ENCODE results near the gene TAOK3. TPM values are rescaled to one million over a fixed set of nuclear protein-coding genes. Genes with fewer than 3 reads are reported as not detected.

Gene TAOK3
- total RNA-seq, 1 donor, result 27.9 TPM

DNA sequence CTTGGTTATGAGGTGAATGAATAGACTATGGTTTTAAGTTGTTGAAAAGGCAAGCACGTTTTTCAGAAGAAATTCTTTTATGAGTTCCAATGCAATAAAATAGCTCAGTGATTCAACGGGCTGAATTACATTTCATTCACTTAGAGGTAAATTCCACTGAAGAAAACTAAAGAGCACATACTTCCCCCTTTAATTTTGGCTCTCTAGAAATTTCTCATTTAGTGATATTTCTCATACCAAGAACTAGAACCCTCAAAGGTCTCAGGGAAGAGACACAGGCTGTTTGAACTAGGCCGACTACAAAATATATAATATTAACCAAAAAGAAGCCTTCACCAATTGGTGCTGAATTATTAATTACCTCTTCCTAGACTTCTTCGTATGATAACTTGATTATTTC is 68.6 kb downstream of the TAOK3 start:
- H3K4me1 ChIP-seq (ENCODE audit: insufficient read depth, low read length), result peaks cover 29% of the 10 kb centered on the region
- TF ChIP-seq, protein P1, sequence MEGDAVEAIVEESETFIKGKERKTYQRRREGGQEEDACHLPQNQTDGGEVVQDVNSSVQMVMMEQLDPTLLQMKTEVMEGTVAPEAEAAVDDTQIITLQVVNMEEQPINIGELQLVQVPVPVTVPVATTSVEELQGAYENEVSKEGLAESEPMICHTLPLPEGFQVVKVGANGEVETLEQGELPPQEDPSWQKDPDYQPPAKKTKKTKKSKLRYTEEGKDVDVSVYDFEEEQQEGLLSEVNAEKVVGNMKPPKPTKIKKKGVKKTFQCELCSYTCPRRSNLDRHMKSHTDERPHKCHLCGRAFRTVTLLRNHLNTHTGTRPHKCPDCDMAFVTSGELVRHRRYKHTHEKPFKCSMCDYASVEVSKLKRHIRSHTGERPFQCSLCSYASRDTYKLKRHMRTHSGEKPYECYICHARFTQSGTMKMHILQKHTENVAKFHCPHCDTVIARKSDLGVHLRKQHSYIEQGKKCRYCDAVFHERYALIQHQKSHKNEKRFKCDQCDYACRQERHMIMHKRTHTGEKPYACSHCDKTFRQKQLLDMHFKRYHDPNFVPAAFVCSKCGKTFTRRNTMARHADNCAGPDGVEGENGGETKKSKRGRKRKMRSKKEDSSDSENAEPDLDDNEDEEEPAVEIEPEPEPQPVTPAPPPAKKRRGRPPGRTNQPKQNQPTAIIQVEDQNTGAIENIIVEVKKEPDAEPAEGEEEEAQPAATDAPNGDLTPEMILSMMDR (IDR thresholded peaks at IDR 0.05; ENCODE audit: extremely low read depth, low read depth, low read length), result no peak
- H3K27ac ChIP-seq (ENCODE audit: low read depth, low read length), result no peak overlapping the region
- no peaks in the 10 kb centered on the region for H3K9me3 ChIP-seq (ENCODE audit: low read depth, low read length)
- no peak for DNase-seq (ENCODE audit: insufficient read length, low spot score, missing footprints)
- no peaks in the 10 kb centered on the region for H3K36me3 ChIP-seq (ENCODE audit: insufficient read depth, low read length)
- H4K20me1 ChIP-seq (ENCODE audit: insufficient read depth, low read length), result no peaks in the 10 kb centered on the region
- no peaks in the 10 kb centered on the region for H3K27me3 ChIP-seq (ENCODE audit: insufficient read depth, low read length)
- no peak overlapping the region for H3K4me2 ChIP-seq (ENCODE audit: insufficient read depth, low read length)
- peaks cover 14% of the 10 kb centered on the region for H3K79me2 ChIP-seq (ENCODE audit: insufficient read depth, low read length)
- H3K4me3 ChIP-seq (ENCODE audit: insufficient read depth, low read length), result no peak overlapping the region
- no peak overlapping the region for H2AFZ ChIP-seq (ENCODE audit: low read length)

DNA sequence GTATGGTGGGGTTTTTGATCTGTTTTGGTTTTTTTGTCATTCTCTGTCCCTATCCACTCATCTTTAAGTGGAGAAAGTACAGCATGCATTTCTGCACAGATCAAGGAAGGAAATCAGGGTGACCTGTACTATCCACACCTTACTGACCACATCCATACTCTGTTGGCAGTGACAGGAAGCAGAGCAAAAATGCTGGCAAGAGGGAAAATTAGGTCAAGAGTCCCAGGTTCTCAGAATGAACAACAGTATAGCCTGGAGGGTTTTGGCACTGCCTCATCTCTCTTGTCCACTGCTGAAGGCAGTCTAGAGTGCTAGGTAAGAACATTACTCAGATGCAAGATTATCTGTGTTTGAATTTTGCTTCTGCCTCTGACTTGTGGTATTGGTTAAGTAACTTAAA is 70.7 kb downstream of the TAOK3 start:
- no peak overlapping the region for H3K4me3 ChIP-seq (ENCODE audit: insufficient read depth, low read length)
- no peak overlapping the region for H2AFZ ChIP-seq (ENCODE audit: low read length)
- no peak overlapping the region for H3K4me2 ChIP-seq (ENCODE audit: insufficient read depth, low read length)
- H3K27ac ChIP-seq (ENCODE audit: low read depth, low read length), result no peak overlapping the region
- no peaks in the 10 kb centered on the region for H3K27me3 ChIP-seq (ENCODE audit: insufficient read depth, low read length)
- peaks cover 13% of the 10 kb centered on the region for H3K4me1 ChIP-seq (ENCODE audit: insufficient read depth, low read length)
- no peaks in the 10 kb centered on the region for H3K36me3 ChIP-seq (ENCODE audit: insufficient read depth, low read length)
- no peaks in the 10 kb centered on the region for H3K9me3 ChIP-seq (ENCODE audit: low read depth, low read length)
- no peaks in the 10 kb centered on the region for H4K20me1 ChIP-seq (ENCODE audit: insufficient read depth, low read length)
- no peak for DNase-seq (ENCODE audit: insufficient read length, low spot score, missing footprints)
- TF ChIP-seq, protein P1 (IDR thresholded peaks at IDR 0.05; ENCODE audit: extremely low read depth, low read depth, low read length), result no peak
- peaks cover 19% of the 10 kb centered on the region for H3K79me2 ChIP-seq (ENCODE audit: insufficient read depth, low read length)

DNA sequence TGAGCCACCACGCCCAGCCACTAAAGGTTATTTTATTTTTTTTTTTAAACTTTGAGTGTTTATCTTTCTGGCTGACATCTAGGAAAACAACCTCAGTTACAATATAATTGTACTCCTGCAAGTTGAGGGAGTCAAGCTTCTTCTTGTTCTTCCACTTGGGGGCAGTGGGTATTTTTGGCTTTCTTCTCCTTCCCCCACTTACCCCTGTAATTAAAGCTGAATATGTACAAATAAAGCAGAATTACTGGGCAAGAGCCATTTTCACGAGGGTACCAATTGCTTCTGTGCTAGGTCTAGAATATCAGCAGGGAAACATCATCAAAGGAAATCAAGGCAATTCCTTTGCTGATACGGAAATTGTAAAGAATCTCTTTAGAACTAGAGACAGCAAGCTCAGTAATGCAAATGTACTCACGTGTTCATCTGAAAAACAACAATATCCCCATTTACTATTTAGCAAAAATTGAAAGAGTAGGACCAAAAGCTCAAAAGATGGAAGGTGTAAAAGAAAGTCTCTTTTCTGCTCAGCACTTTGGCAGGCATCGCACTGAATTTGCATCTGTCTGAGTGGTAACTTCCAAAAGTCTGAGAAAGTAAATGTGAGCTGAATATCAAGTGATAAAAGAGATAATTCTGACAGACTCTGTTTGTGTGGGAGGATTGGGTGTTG is 72.8 kb downstream of the TAOK3 start:
- H3K27me3 ChIP-seq (ENCODE audit: insufficient read depth, low read length), result no peaks in the 10 kb centered on the region
- H3K9me3 ChIP-seq (ENCODE audit: low read depth, low read length), result no peaks in the 10 kb centered on the region
- peaks cover 19% of the 10 kb centered on the region for H3K79me2 ChIP-seq (ENCODE audit: insufficient read depth, low read length)
- H3K27ac ChIP-seq (ENCODE audit: low read depth, low read length), result no peak overlapping the region
- H4K20me1 ChIP-seq (ENCODE audit: insufficient read depth, low read length), result no peaks in the 10 kb centered on the region
- no peak overlapping the region for H3K4me2 ChIP-seq (ENCODE audit: insufficient read depth, low read length)
- H3K4me3 ChIP-seq (ENCODE audit: insufficient read depth, low read length), result no peak overlapping the region
- TF ChIP-seq, protein P1 (IDR thresholded peaks at IDR 0.05; ENCODE audit: extremely low read depth, low read depth, low read length), result no peak
- H2AFZ ChIP-seq (ENCODE audit: low read length), result no peak overlapping the region
- H3K4me1 ChIP-seq (ENCODE audit: insufficient read depth, low read length), result peaks cover 5% of the 10 kb centered on the region
- no peak for DNase-seq (ENCODE audit: insufficient read length, low spot score, missing footprints)
- no peaks in the 10 kb centered on the region for H3K36me3 ChIP-seq (ENCODE audit: insufficient read depth, low read length)

DNA sequence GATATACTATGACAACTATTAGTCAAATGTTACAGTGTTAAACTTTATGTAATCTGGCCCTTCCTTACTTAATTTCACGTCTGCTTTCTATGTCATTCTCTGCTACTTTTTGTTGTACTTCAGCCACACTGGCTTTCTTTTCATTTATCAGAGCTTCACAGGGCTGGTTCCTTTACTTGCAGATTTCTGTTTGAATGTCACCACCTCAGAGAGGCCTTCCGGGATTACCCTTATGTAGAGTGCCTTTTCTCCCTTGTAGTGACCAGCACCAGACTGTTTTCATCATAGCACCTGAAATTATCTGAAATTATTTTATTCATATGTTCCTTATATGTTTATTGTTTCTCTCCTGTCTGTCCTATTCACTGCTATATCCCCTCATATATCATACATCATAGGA is 75.4 kb downstream of the TAOK3 start:
- Histone ChIP-seq H3K4me2 (ENCODE audit: insufficient read depth, low read length) (no peak overlapping the region), H2AFZ (ENCODE audit: low read length) (no peak overlapping the region), H3K9me3 (ENCODE audit: low read depth, low read length) (no peaks in the 10 kb centered on the region), H4K20me1 (ENCODE audit: insufficient read depth, low read length) (no peaks in the 10 kb centered on the region), H3K36me3 (ENCODE audit: insufficient read depth, low read length) (no peaks in the 10 kb centered on the region), H3K27me3 (ENCODE audit: insufficient read depth, low read length) (no peaks in the 10 kb centered on the region), H3K4me1 (ENCODE audit: insufficient read depth, low read length) (peaks cover 4% of the 10 kb centered on the region), H3K79me2 (ENCODE audit: insufficient read depth, low read length) (peaks cover 11% of the 10 kb centered on the region), H3K4me3 (ENCODE audit: insufficient read depth, low read length) (no peak overlapping the region), H3K27ac (ENCODE audit: low read depth, low read length) (no peak overlapping the region)
- TF ChIP-seq, protein P1 (IDR thresholded peaks at IDR 0.05; ENCODE audit: extremely low read depth, low read depth, low read length), result no peak
- DNase-seq (ENCODE audit: insufficient read length, low spot score, missing footprints), result no peak

Measured in osteoblast (primary cell).